GM12865 (cell line): Measurements from ENCODE around the gene ACP2.

ENCODE experiments used
- DNase-seq: peaks from one replicate; pipeline ENCODE4 v3.0.0; 2010; ENCODE audit warnings: low read depth
- H3K4me3 ChIP-seq: 2 replicates; pipeline ENCODE4 v1.5.1; 2011; ENCODE audit warnings: mild to moderate bottlenecking, low read depth, low read length, control low read depth
- TF ChIP-seq, protein P1 (sequence below): IDR thresholded peaks from 2 replicates; pipeline ENCODE4 v1.5.1; 2011; ENCODE audit warnings: low read length, control low read depth, low read depth, inconsistent platforms; ENCODE audit not compliant: insufficient read depth; ENCODE audit errors: missing control alignments

ACP2 gene

DNA sequence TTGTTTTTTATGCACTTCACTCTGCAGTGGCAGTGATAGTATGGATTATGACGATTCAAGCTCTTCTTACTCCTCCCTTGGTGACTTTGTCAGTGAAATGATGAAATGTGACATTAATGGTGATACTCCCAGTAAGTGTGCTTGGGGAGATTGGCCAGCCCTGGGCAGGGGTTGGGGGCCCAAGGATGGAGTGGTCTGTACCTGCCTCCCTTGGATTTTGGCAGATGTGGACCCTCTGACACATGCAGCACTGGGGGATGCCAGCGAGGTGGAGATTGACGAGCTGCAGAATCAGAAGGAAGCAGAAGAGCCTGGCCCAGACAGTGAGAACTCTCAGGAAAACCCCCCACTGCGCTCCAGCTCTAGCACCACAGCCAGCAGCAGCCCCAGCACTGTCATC, 35.5 kb upstream of the ACP2 start:
- DNase-seq, result no peak
- H3K4me3 ChIP-seq, result no peak overlapping the region
- TF ChIP-seq, protein P1, sequence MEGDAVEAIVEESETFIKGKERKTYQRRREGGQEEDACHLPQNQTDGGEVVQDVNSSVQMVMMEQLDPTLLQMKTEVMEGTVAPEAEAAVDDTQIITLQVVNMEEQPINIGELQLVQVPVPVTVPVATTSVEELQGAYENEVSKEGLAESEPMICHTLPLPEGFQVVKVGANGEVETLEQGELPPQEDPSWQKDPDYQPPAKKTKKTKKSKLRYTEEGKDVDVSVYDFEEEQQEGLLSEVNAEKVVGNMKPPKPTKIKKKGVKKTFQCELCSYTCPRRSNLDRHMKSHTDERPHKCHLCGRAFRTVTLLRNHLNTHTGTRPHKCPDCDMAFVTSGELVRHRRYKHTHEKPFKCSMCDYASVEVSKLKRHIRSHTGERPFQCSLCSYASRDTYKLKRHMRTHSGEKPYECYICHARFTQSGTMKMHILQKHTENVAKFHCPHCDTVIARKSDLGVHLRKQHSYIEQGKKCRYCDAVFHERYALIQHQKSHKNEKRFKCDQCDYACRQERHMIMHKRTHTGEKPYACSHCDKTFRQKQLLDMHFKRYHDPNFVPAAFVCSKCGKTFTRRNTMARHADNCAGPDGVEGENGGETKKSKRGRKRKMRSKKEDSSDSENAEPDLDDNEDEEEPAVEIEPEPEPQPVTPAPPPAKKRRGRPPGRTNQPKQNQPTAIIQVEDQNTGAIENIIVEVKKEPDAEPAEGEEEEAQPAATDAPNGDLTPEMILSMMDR, result no peak

DNA sequence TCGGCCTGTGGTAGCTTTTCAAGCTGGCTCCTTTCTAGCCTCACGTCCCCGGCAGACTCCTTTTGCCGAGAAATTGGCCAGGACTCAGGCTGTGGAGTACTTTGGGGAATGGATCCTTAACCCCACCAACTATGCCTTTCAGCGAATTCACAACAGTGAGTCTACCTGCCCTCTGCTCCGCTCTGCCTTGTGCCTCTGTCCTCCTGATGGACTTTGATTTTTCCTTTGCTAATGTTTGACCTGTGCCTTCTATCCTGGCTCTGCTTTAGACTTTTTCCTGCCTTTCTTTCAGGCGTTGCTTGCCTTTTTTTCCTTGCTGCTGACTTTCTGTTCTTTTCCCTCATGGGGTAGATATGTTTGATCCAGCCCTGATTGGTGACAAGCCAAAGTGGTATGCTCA, 33.8 kb upstream of the ACP2 start:
- no peak overlapping the region for H3K4me3 ChIP-seq
- TF ChIP-seq, protein P1, result no peak
- no peak for DNase-seq

DNA sequence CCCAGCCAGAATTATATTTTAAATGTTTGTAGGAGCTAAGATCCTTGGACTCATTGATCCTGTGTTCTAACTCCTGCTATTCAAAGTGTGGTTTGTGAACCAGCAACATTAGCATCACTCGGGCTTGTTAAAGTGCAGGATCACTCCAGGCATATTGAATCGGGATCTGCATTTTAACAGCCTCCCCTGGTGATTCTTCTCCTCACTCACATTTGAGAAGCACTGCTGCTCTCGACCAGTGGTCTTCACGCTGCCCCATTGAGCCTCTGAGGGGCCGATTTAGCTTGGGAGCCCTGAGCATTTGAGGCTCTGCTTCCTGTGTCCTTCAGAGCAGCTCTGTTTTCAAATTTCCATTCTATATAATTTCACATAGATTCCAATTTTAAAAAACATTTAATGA, 32.2 kb upstream of the ACP2 start:
- H3K4me3 ChIP-seq, result no peak overlapping the region
- DNase-seq, result no peak
- TF ChIP-seq, protein P1, result no peak

DNA sequence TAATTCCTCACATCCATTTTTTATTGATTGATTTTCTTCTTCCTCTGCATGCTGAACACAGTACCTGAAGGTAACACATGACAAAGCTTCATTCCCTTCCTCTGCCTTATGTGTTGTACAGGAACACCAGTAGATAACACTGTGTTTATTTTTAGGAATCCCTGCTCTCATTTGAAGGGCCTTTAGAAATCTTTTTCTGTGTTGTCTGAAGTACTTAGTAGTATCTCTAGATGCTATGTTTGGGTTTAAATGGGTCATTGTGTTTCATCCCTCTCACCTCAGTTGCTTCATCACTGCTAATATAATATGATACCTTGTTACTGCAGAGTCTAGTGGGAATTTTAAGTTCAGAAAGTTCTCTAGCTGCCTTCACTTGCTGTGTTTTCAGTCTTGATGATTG, 31.5 kb upstream of the ACP2 start:
- H3K4me3 ChIP-seq, result no peak overlapping the region
- TF ChIP-seq, protein P1, result no peak
- DNase-seq, result no peak

DNA sequence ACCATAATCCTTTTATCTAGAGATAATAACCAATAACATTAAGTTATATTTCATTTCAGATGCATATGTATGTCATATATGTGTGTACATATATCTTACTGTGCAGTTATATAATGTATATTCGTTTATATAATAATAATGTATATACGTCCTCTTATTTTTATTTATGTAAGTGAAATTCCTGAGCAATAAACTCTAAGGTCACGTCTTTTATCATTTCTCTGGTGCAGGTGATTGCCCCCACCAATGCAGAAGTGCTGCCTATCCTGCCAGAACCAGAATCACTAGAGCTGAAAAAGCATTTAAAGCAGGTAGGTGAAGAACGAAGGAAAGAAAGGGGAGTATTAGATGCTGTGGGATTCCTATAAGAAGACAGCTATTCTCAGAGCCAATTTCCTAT, 30.2 kb upstream of the ACP2 start:
- no peak overlapping the region for H3K4me3 ChIP-seq
- TF ChIP-seq, protein P1, result no peak
- no peak for DNase-seq

DNA sequence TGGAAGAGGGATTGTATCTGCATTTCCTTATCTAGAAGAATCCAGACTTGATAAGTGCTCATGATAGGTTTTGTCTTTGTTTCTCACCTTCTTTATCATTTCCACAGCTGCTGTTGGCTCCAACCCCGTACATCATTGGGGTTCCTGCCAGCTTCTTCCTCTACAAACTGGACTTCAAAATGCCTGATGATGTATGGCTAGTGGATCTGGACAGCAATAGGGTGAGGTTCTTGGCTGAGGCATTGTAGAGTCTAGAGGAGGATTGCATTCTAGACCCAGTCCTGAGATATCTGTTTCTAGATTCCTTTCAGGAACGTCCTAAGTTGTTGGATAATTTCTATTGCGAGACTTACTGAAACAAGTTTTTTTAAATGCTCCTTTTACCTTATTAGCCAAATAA, 29.4 kb upstream of the ACP2 start:
- no peak for DNase-seq
- TF ChIP-seq, protein P1, result no peak
- no peak overlapping the region for H3K4me3 ChIP-seq

DNA sequence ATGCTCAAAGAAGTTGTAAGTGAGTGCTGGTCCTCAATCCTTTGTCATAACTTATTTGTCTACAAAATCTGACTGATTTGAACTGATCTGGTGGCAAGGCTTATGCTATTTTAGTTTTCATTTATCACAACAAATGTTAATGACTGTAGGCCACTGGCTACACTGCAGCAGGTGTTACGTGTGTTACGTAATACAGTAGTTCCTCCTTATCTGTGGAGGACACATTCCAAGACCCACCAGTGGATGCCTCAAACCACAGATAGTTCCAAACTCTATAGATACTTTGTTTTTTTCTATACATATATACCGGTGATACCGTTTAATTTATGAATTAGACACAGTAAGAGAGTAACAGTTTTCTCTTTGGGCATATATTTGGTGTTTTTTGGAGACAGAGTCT, 28.3 kb upstream of the ACP2 start:
- TF ChIP-seq, protein P1, result no peak
- no peak for DNase-seq
- H3K4me3 ChIP-seq, result no peak overlapping the region
